Endometrial microvascular endothelial cells (primary cell): Measurements from ENCODE around the gene VTCN1. TPM values are rescaled to one million over a fixed set of nuclear protein-coding genes. Genes with fewer than 3 reads are reported as not detected.

Source experiments
- in situ Hi-C: cut with HindIII; loops from 2 replicates; pipeline ENCODE4 v1.10.0; 2017; ENCODE audit warnings: low sequenced_read_pairs, low pct_unique_long_range_greater_than_20kb; ENCODE audit errors: inconsistent ontology term
- total RNA-seq: library from RNA; depleted of rRNA; stranded (reverse); fragments of >200 nt; gene quantifications from one replicate; pipeline ENCODE4 v1.2.3, GENCODE V29; 2015; ENCODE audit errors: inconsistent ontology term

Gene VTCN1
- total RNA-seq, 1 donor from 2014 or later, result not detected

GRCh38 chr1:117215019-117215418, 4.3 kb upstream of the VTCN1 start:
- in situ Hi-C loops, result no loop called here

DNA sequence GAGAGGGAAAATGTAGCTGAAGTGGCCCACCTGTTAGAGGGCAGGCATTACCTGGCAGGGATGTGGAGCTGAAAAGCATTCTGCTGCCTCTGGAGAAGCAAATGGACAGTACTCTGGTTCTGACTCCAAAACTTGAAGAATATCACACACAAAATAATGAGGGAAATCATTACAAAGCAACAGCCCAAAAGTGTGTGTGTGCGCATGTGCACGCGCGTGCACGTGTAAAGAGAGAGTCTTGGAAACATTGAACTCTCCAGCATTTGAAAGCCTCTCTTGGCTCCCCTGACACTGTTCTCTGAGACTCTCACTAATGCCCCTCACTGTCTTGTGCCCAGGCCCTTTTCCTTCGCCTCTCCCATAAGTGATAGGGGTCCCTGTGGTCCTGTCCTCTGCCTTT, 2.3 kb upstream of the VTCN1 start:
- in situ Hi-C loops, result no loop called here

GRCh38 chr1:117210386-117210785, 341 bp downstream of the VTCN1 start:
- in situ Hi-C loops, result no loop called here

GRCh38 chr1:117209094-117209493, 1.6 kb downstream of the VTCN1 start:
- in situ Hi-C loops, result no loop called here

- in situ Hi-C loops, result no loop called here
Observed at GRCh38 chr1:117208580-117208979, 2.1 kb downstream of the VTCN1 start.

DNA sequence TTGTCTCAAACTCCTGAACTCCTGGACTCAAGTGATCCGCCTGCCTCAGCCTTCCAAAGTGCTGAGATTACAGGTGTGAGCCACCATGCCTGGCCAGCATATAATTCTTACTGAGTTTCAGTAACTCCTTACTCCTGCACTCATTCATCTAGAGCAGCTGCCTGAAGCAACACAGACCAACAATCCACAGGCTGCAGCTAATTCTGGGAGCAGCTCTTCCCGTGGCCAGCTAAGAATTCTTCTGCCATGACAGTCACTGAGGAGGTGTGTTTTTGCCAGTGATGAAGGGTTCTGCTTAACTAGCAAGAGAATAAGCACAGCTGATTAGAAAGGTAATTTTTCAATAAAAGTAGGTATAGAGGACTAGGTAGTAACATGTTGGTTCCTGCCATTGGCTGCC, 5.4 kb downstream of the VTCN1 start:
- in situ Hi-C loops, result no loop called here

GRCh38 chr1:117201808-117202207, 8.9 kb downstream of the VTCN1 start:
- in situ Hi-C loops, result no loop called here

- in situ Hi-C loops, result no loop called here
Observed at GRCh38 chr1:117198097-117198496, 12.6 kb downstream of the VTCN1 start.

DNA sequence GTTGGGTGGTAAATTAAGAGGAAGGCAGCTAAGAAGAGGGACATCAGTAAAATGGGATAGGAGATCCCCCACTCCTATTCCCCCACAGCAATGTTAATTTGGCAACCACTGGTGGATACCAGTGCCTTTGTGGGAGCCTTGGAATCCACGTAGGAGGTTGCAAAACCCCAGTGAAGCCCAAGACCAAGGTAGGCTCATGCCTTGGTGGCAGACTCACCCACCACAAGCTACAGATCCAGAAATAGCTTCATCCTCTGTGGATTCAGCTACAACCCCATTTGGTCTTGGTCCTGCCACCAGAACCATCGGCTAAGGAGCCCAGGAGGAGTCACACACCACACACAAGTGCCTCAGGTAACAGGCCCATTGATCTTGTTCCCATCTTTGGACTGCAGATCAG, 21.0 kb downstream of the VTCN1 start:
- in situ Hi-C loops, result no loop called here

DNA sequence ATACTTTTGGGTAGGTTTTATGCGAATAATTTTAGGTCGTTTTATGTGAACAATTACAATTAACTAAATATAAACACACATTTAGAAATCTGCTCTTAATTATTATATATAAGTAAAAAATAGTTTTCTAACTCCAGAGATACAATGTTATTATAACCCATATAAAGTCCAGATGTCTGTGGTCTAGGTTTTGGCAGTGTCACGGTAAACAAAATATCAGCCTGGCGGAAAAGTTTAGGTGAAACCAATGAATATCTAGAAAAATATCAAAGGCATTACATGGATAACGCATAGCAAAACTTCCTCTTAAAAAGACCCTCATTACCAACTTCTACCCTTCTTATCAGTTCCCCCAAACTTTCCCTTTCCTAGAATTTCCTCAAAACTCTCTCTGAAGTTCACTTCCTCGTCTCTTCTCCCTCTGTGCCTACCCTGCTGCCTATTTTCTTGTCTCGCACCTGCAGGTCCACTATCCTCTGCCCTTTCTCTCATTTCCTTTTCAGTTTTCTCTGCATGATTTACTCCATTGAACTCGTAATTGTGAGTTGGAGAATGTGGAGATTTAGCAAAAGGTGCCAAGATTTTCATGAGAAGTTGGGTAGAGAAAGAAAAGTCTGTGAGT, 21.8 kb downstream of the VTCN1 start:
- in situ Hi-C loops, result no loop called here

DNA sequence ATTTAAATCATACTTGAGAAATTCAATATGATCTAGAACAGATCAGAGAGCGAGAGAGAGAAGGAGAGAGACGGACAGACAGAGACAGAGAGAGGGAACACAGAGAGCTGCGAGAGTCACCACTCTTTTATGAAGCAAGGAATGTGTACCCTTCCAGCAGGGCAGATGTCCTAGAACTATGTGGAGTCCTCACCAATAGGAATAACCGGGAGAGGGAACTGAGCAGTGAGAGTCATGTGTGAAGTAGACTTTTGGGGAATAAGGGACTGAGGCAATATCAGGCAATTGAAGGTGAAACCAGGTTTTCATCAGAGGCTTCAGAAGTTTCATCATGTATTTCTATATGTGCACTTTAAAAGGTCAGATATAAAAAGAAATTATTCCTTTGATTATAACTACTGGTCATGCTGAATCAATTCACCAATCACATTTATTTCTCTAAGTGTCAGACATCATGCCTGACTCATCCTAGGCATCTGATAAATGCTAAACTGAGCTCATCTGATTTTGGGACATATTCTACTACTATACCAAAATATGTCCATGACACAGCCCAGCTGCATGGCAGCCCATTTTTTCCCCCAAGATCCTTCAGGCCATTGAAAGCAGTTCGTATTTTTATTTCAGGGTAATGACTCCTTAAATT, 22.4 kb downstream of the VTCN1 start:
- in situ Hi-C loops, result no loop called here

GRCh38 chr1:117183112-117183511, 27.6 kb downstream of the VTCN1 start:
- in situ Hi-C loops, result no loop called here

DNA sequence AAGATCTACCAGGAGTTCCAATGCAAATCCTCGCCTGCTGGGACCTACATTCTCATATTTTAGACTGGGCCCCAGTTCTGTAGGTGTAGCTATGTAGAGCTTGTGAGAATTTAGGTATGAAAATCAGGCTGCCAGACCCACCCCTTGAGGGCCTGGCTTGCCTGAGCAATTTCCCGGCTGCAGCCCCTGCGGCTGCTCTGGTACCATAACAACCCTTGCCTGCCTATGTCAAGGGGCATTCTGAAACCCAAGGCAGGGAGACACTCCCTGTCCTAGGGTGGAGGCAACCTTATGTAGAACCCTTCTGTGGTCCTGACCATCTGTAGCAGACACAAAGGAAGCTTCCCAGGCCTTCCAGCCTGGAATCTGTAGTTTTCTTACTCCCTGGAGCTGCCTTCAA, 28.4 kb downstream of the VTCN1 start:
- in situ Hi-C loops, result no loop called here

DNA sequence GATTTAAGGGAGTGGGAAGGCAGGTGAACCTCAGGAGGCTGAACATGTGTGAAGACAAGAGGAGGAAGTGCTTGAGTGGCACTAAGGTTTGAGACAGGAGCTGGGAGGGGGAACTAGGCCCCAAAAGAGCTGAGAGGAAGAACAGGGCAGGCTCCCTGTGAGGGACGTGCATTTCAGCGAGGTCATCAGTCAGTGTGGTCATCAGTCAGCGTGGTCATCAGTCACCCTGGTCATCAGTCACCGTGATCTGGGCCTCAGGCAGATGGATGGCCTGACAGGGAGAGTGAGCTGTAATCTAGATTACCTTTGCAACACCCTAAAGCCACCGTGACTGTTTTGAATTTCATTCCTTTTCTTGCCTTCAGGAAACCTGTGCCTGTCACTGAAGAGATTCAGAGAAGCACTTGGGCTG, 29.1 kb downstream of the VTCN1 start:
- in situ Hi-C loops, result no loop called here

DNA sequence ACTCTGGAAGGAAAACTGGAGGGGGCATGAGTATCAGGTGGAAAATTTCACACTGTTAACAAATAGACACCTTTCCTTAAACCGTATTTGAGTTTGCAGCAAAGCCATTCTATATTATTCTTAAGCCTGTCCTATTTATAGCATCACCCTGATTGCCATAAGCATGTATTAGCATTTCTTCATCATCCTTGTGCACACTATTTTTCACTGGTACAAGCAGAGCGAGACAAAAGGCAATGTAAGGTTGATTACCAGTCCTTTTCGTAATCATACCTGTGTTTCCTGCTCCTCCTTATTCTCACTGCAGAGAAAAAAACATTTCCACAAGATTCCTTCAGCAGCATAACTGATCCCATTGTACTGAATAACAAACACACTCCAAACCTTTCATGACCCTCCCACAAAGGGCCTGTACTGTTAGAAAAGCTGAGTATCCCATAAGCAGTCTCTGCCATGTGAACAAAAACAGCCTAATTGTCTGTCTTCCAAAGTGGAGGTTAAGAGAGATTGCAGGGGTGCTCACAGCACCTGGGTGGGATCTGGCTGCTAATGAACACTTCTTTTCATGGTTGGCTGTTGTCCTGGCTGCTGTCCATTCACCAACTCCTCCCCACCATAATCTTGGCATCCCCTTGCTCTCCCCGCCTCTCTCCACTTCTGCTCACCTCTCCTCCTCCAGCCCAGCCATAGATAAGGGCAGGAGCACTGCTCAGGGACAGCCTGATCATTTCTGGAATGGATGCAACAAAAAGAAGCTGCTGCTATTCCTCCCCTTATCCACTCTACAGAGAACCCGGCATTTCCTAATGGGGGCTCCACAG, 30.4 kb downstream of the VTCN1 start:
- in situ Hi-C loops, result no loop called here

- in situ Hi-C loops, result no loop called here
Observed at GRCh38 chr1:117179471-117179870, 31.3 kb downstream of the VTCN1 start.

- in situ Hi-C loops, result no loop called here
Observed at GRCh38 chr1:117178756-117179155, 32.0 kb downstream of the VTCN1 start.

GRCh38 chr1:117177376-117177775, 33.4 kb downstream of the VTCN1 start:
- in situ Hi-C loops, result no loop called here

- in situ Hi-C loops, result no loop called here
Observed at GRCh38 chr1:117176579-117176978, 34.1 kb downstream of the VTCN1 start.

DNA sequence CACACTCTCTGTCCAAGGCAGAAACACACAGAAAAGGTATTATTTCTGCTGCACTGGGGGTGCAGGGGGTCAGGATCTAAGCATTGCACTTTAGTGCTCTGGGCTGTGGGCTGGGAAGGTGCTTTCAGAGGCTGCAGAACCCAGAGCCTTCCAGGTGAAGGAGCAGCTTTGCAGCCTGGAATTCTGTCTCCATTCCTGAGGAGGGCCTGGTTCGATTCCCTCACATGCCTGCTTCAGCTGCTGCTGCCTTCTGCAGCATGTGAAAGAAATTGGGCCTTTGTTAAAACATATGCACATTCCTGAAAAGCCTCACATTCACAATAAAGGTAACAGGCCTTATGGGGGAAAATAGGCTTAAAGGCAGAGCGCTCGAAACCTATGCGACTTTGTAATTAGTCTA, 35.9 kb downstream of the VTCN1 start:
- in situ Hi-C loops, result no loop called here
